HG02571 (cell line): Measurements from ENCODE around the gene CRIP1.

Source experiments
- ATAC-seq: cut with Tn5 transposase; IDR thresholded peaks from one replicate; pipeline ENCODE4 v1.9.1; 2021; ENCODE audit warnings: mild to moderate bottlenecking, moderate library complexity; ENCODE audit not compliant: unreplicated experiment

CRIP1 gene

GRCh38 chr14:105480199-105480746 is 6.4 kb upstream of the CRIP1 start:
- no peak for ATAC-seq

GRCh38 chr14:105480807-105481801 is 5.6 kb upstream of the CRIP1 start:
- ATAC-seq: peak; percentile 41

GRCh38 chr14:105481886-105482457 is 4.7 kb upstream of the CRIP1 start:
- peak; percentile 43 for ATAC-seq

- no peak for ATAC-seq
Observed at GRCh38 chr14:105482486-105483110, 4.1 kb upstream of the CRIP1 start.

- no peak for ATAC-seq
Observed at GRCh38 chr14:105483300-105484068, 3.2 kb upstream of the CRIP1 start.

GRCh38 chr14:105484069-105484996 is 2.4 kb upstream of the CRIP1 start:
- no peak for ATAC-seq

- ATAC-seq: no peak
Observed at GRCh38 chr14:105484997-105485393, 1.7 kb upstream of the CRIP1 start.

- ATAC-seq: no peak
Observed at GRCh38 chr14:105485739-105486162, 935 bp upstream of the CRIP1 start.

- ATAC-seq: no peak
Observed at GRCh38 chr14:105486974-105487448, 325 bp downstream of the CRIP1 start.

GRCh38 chr14:105487449-105487985 is 831 bp downstream of the CRIP1 start:
- ATAC-seq: no peak

GRCh38 chr14:105487986-105488777 is 1.5 kb downstream of the CRIP1 start:
- no peak for ATAC-seq

GRCh38 chr14:105488781-105489541 is 2.3 kb downstream of the CRIP1 start:
- no peak for ATAC-seq

- ATAC-seq: no peak
Observed at GRCh38 chr14:105489542-105490266, 3.0 kb downstream of the CRIP1 start.

- peak; percentile 0 for ATAC-seq
Observed at GRCh38 chr14:105490267-105490571, 3.5 kb downstream of the CRIP1 start.

GRCh38 chr14:105490572-105491365 is 4.1 kb downstream of the CRIP1 start, which contains the start of gene TEDC1:
TSS of gene TEDC1 (plus strand) at chr14:105491246. CDS start at chr14:105491376, 130 bp downstream.
- peak; percentile 65 for ATAC-seq

GRCh38 chr14:105491366-105491973 is 4.8 kb downstream of the CRIP1 start:
- ATAC-seq: no peak
